Central memory CD8-positive, alpha-beta T cell (primary cell): ENCODE data around the gene KLHL40.

Experiments used
- ATAC-seq: fragments of 150-1000 bp; cut with Tn5 transposase; replicated peaks from 2 replicates; pipeline ENCODE4 v1.10.0; 2022; ENCODE audit warnings: mild to moderate bottlenecking, moderate FRiP score, moderate number of reproducible peaks; ENCODE audit not compliant: poor library complexity, severe bottlenecking; ENCODE audit errors: extremely low read depth
- DNase-seq, 2 donors: peaks; one replicate each; pipeline ENCODE4 v3.0.0; 2021; ENCODE audit warnings: low spot score in 2 of 2
- H3K27ac Mint-ChIP-seq: one replicate; pipeline ENCODE4 v1.8.0; 2022; ENCODE audit warnings: low read depth, mild to moderate bottlenecking, moderate library complexity, mixed read lengths
- H3K27me3 Mint-ChIP-seq: one replicate; pipeline ENCODE4 v1.8.0; 2022; ENCODE audit warnings: mixed read lengths
- H3K36me3 Mint-ChIP-seq: one replicate; pipeline ENCODE4 v1.8.0; 2022; ENCODE audit warnings: mild to moderate bottlenecking, moderate library complexity, mixed read lengths; ENCODE audit not compliant: insufficient read depth
- H3K4me1 Mint-ChIP-seq: one replicate; pipeline ENCODE4 v1.8.0; 2022; ENCODE audit warnings: mixed read lengths
- H3K4me3 Mint-ChIP-seq: one replicate; pipeline ENCODE4 v1.8.0; 2022; ENCODE audit warnings: mild to moderate bottlenecking, moderate library complexity, mixed read lengths
- H3K9me3 Mint-ChIP-seq: one replicate; pipeline ENCODE4 v1.8.0; 2022; ENCODE audit warnings: mixed read lengths

Gene KLHL40

GRCh38 chr3:42652611-42653302, 32.6 kb upstream of the KLHL40 start:
- ATAC-seq: no peak
- Mint-ChIP-seq H3K27ac (no peak overlapping the region), H3K36me3 (peaks cover 6% of the 10 kb centered on the region), H3K4me1 (peaks cover 30% of the 10 kb centered on the region), H3K27me3 (no peaks in the 10 kb centered on the region), H3K4me3 (peak overlapping the region; percentile 83), H3K9me3 (no peaks in the 10 kb centered on the region)
- DNase-seq: no peak

GRCh38 chr3:42653303-42653559, 32.1 kb upstream of the KLHL40 start:
- Mint-ChIP-seq H3K27me3 (no peaks in the 10 kb centered on the region), H3K27ac (no peak overlapping the region), H3K4me3 (peak overlapping the region; percentile 83), H3K9me3 (no peaks in the 10 kb centered on the region), H3K4me1 (peaks cover 30% of the 10 kb centered on the region), H3K36me3 (peaks cover 1% of the 10 kb centered on the region)
- ATAC-seq (no peak), DNase-seq (no peak)

GRCh38 chr3:42653560-42654330, 31.6 kb upstream of the KLHL40 start, which contains the start of gene ZBTB47:
Gene ZBTB47 (plus strand): TSS chr3:42653697. CDS start chr3:42658356, 4,659 bp downstream.
- ATAC-seq: peak; percentile 12
- peaks cover 30% of the 10 kb centered on the region for H3K4me1 Mint-ChIP-seq
- H3K36me3 Mint-ChIP-seq: peaks cover 1% of the 10 kb centered on the region
- peak within 1 kb of the TSS; percentile 83 for H3K4me3 Mint-ChIP-seq
- no peak for DNase-seq
- no peaks in the 10 kb centered on the region for H3K27me3 Mint-ChIP-seq
- H3K27ac Mint-ChIP-seq: no peak within 1 kb of the TSS
- H3K9me3 Mint-ChIP-seq: no peaks in the 10 kb centered on the region

- Mint-ChIP-seq H3K27ac (no peak overlapping the region), H3K27me3 (no peaks in the 10 kb centered on the region), H3K4me1 (peaks cover 30% of the 10 kb centered on the region), H3K4me3 (peak overlapping the region; percentile 83), H3K9me3 (no peaks in the 10 kb centered on the region), H3K36me3 (peaks cover 1% of the 10 kb centered on the region)
- DNase-seq (no peak), ATAC-seq (peak; percentile 24)
Observed at GRCh38 chr3:42654331-42655201, 30.8 kb upstream of the KLHL40 start.

GRCh38 chr3:42655331-42655888, 29.9 kb upstream of the KLHL40 start:
- no peak for ATAC-seq
- DNase-seq: no peak
- H3K4me3 Mint-ChIP-seq: peak overlapping the region; percentile 50
- no peak overlapping the region for H3K27ac Mint-ChIP-seq
- no peaks in the 10 kb centered on the region for H3K9me3 Mint-ChIP-seq
- peaks cover 1% of the 10 kb centered on the region for H3K36me3 Mint-ChIP-seq
- H3K27me3 Mint-ChIP-seq: no peaks in the 10 kb centered on the region
- H3K4me1 Mint-ChIP-seq: peaks cover 36% of the 10 kb centered on the region

DNA sequence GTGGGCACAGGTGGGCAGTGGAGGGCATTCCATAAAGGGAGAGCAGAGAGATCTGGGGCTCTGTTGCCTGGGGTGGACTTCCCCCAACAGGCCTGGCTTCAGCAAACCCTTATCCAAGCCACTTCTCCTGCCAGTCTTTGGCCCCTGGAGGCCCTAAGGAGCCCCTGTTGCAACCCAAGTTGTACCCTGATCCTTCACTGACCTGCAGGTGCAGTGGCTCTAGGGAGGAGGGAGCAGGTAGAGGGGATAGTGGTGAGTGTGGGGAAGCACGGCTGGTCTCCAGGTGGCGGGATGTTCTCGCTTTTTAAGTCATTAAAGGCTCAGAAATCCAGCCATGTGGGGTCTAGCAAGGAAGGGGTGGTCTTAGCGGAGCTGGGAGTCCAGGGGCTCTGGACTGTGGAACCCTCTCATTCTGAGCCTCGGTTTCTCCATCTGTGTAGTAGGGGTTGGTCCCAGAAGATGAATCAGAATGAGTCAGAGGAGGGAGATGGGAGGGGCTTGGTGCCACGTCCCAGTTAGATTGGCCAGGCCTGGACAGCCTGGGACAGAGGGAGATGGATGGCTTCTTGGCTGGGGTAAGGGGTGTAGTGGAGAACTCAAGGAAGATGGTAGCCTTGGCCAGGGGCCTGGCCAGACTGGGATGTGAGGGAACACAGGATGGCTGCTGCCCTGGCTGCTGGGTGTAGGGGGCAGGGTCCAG, 29.2 kb upstream of the KLHL40 start:
- DNase-seq (no peak), ATAC-seq (no peak)
- peaks cover 3% of the 10 kb centered on the region for H3K36me3 Mint-ChIP-seq
- H3K4me1 Mint-ChIP-seq: peaks cover 36% of the 10 kb centered on the region
- H3K27ac Mint-ChIP-seq: peak overlapping the region; percentile 42
- H3K27me3 Mint-ChIP-seq: no peaks in the 10 kb centered on the region
- no peak overlapping the region for H3K4me3 Mint-ChIP-seq
- H3K9me3 Mint-ChIP-seq: no peaks in the 10 kb centered on the region

GRCh38 chr3:42656680-42657610, 28.4 kb upstream of the KLHL40 start:
- Mint-ChIP-seq H3K27me3 (no peaks in the 10 kb centered on the region), H3K27ac (peak overlapping the region; percentile 42), H3K36me3 (peaks cover 4% of the 10 kb centered on the region), H3K4me3 (no peak overlapping the region), H3K4me1 (peaks cover 32% of the 10 kb centered on the region), H3K9me3 (no peaks in the 10 kb centered on the region)
- DNase-seq (no peak), ATAC-seq (no peak)

- no peak for ATAC-seq
- H3K4me1 Mint-ChIP-seq: peaks cover 24% of the 10 kb centered on the region
Observed at GRCh38 chr3:42657675-42658074, 27.7 kb upstream of the KLHL40 start.

DNA sequence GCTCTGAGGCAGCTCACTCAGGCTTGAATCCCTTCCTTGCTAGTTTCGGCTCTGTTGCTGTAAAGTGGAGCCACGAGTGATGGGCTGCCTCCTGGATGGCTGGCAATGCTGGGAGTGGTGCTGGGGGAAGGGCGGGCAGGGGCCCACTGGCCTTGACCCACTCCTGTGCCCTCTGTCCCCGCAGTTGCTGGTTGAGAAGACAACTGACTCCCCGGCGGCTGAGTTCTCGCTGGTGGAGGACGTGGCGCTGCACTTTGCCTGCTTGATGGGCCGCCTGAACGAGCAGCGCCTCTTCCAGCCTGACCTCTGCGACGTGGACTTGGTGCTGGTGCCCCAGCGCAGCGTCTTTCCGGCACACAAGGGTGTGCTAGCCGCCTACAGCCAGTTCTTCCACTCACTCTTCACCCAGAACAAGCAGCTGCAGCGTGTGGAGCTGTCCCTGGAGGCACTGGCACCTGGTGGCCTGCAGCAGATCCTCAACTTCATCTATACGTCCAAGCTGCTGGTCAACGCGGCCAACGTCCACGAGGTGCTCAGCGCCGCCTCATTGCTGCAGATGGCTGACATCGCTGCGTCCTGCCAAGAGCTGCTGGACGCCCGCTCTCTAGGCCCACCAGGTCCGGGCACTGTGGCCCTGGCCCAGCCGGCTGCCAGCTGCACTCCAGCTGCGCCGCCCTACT, 27.1 kb upstream of the KLHL40 start:
- Mint-ChIP-seq H3K36me3 (peaks cover 4% of the 10 kb centered on the region), H3K9me3 (no peaks in the 10 kb centered on the region), H3K4me3 (no peak overlapping the region), H3K27me3 (no peaks in the 10 kb centered on the region), H3K27ac (no peak overlapping the region), H3K4me1 (peaks cover 19% of the 10 kb centered on the region)
- DNase-seq: no peak
- no peak for ATAC-seq

More at GRCh38 chr3:42657675-42658074, 27.7 kb upstream of the KLHL40 start:
- Mint-ChIP-seq H3K36me3 (peaks cover 4% of the 10 kb centered on the region), H3K27ac (no peak overlapping the region), H3K9me3 (no peaks in the 10 kb centered on the region), H3K27me3 (no peaks in the 10 kb centered on the region), H3K4me3 (no peak overlapping the region)
- DNase-seq: no peak

- Mint-ChIP-seq H3K36me3 (peaks cover 4% of the 10 kb centered on the region), H3K27me3 (no peaks in the 10 kb centered on the region), H3K4me3 (no peak overlapping the region), H3K27ac (no peak overlapping the region), H3K9me3 (no peaks in the 10 kb centered on the region), H3K4me1 (peaks cover 15% of the 10 kb centered on the region)
- ATAC-seq (no peak), DNase-seq (no peak)
Observed at GRCh38 chr3:42658771-42659390, 26.5 kb upstream of the KLHL40 start.
